GM18519 (cell line): ENCODE results near the gene YRDC.

Experiments
- ATAC-seq: cut with Tn5 transposase; IDR thresholded peaks from one replicate; pipeline ENCODE4 v1.9.1; 2021; ENCODE audit warnings: mild to moderate bottlenecking, moderate library complexity; ENCODE audit not compliant: unreplicated experiment, low FRiP score

Gene YRDC

GRCh38 chr1:37807555-37808368 is at the start of gene YRDC, which contains the start of gene C1orf122:
TSS of gene YRDC (minus strand) at chr1:37808208. CDS start at chr1:37808180, 28 bp downstream.
TSS of gene C1orf122 (plus strand) at chr1:37807790. CDS start at chr1:37808405, 615 bp downstream.
- peak; percentile 52 for ATAC-seq

- ATAC-seq, result no peak
These were observed 46.4 kb upstream of the YRDC start for GRCh38 chr1:37854406-37854805.

GRCh38 chr1:37853157-37853556 is 45.1 kb upstream of the YRDC start:
- ATAC-seq, result no peak

- no peak for ATAC-seq
These were observed 43.8 kb upstream of the YRDC start for GRCh38 chr1:37851782-37852210.

GRCh38 chr1:37851262-37851661 is 43.3 kb upstream of the YRDC start:
- no peak for ATAC-seq

- ATAC-seq, result no peak
These were observed 42.4 kb upstream of the YRDC start for GRCh38 chr1:37850352-37850955.

GRCh38 chr1:37849480-37849879 is 41.5 kb upstream of the YRDC start:
- ATAC-seq, result no peak

- no peak for ATAC-seq
These were observed 38.8 kb upstream of the YRDC start for GRCh38 chr1:37846647-37847339.

- ATAC-seq, result no peak
These were observed 37.8 kb upstream of the YRDC start for GRCh38 chr1:37845786-37846185.

GRCh38 chr1:37845049-37845646 is 37.1 kb upstream of the YRDC start:
- no peak for ATAC-seq

GRCh38 chr1:37844536-37844935 is 36.5 kb upstream of the YRDC start:
- ATAC-seq, result no peak

- no peak for ATAC-seq
These were observed 33.6 kb upstream of the YRDC start for GRCh38 chr1:37841652-37842051.

- ATAC-seq, result no peak
These were observed 32.7 kb upstream of the YRDC start for GRCh38 chr1:37840711-37841110.

- no peak for ATAC-seq
These were observed 31.7 kb upstream of the YRDC start for GRCh38 chr1:37839676-37840075.

- no peak for ATAC-seq
These were observed 28.8 kb upstream of the YRDC start for GRCh38 chr1:37836788-37837187.

GRCh38 chr1:37831809-37832208 is 23.8 kb upstream of the YRDC start:
- ATAC-seq, result no peak

- ATAC-seq, result no peak
These were observed 23.1 kb upstream of the YRDC start for GRCh38 chr1:37831109-37831508.

- no peak for ATAC-seq
These were observed 20.5 kb upstream of the YRDC start for GRCh38 chr1:37828410-37829074.

GRCh38 chr1:37825506-37825905 is 17.5 kb upstream of the YRDC start:
- ATAC-seq, result no peak

GRCh38 chr1:37824001-37824400 is 16.0 kb upstream of the YRDC start:
- ATAC-seq, result no peak
